SHP77 (cell line): ENCODE data around the gene LHFPL4.
"Not testable (repeated sequence)": the region's sequence is repeated elsewhere in the genome, so short reads cannot be mapped to it uniquely, and the experiment has no call there.

Experiments used
- DNase-seq, 2 experiments: peaks; one replicate each; lab custom pipeline; 2025; lab: John Stamatoyannopoulos, UW

The LHFPL4 gene

DNA sequence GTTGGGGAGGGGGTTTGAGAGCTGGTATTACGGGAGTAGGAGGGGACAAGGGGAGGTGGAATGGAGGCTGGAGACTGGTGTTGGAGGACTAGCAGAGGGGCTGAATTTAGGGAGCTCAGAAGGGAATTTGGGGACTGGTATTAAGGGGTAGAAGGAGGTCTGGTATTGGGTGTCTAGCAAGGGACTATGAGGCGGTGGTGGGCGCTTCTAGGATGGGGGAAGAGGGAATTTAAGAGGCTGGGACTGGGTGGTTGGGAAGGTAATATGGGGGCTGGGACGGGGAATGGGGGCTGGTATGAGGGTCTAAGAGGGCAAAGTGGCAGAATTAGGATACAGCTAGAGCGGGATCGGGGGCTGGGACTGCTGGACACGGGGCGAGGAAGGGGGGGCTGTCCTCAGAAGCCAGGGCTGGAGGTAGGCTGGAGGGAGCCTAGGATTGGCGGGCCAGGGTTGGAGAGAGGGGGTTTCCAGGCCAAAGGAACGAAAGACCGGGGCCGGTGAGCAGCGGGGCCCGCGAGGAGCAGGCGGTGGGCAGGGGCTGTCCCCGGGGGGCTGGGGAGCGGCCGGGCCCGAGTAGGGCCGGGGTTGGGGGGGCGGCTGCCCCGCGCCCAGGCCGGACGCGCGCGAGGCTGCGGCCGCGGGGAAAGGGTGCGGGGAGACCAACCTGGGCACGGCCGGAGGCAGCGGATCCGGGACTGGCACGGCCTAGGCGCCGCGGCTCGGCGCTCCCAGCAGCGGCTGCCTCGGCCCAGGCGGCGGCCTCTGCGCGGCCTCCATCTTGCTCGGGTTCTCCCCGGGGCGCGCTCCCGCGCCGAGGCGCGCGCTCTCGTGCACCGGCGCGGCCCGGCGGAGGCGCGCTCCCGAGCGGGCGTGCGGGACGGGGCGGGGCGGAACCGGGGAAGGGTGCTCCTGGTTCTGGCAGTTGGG, at the start of gene LHFPL4:
TSS of gene LHFPL4 (minus strand) at position 802 of the 927 bp plus-strand sequence. CDS start 1,143 bp downstream, outside the sequence.
- no peak for DNase-seq

DNA sequence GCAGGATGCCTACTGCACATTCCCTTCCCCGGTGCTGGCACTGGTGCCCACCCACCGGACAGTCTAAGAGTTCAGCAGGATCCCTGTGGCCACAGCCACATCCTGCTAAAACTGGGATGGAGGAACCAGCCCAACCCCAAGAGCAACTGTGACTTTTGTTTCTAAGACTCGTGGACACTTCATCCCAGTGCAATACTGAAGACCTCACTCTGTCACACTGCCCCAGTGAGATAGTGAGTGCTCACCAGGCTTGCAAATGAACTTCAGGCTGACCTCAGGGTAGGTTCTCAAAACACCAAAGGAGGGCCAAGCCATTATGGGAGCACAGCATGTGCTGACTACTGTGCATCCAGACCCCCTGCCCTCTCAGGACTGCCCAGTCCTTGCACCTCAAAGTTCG, 49.0 kb upstream of the LHFPL4 start:
- no peak for DNase-seq

GRCh38 chr3:9601006-9601581, 47.5 kb upstream of the LHFPL4 start:
- not testable (repeated sequence) for DNase-seq

DNA sequence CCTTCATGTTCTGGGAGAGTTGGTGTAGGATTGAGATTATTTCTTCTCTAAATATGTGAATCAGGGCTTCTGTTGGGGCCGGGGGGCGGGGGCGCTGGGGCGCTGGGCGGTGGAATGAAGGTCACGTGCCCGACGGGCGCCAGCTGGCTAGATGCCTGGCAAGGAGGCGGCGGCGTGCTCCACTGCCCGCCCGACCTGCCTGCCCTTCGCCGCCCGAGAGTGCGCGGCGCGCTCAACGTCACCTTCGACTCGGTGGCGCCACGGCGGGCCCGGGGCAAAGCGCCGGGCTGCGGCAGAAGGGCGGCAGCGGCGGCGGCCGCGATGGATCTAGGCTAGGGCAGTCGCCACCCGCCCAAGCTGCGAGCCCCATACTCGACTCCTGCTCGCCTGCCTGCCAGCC, 47.0 kb upstream of the LHFPL4 start:
- peak in 1 of 2 experiments; percentile 50 for DNase-seq

DNA sequence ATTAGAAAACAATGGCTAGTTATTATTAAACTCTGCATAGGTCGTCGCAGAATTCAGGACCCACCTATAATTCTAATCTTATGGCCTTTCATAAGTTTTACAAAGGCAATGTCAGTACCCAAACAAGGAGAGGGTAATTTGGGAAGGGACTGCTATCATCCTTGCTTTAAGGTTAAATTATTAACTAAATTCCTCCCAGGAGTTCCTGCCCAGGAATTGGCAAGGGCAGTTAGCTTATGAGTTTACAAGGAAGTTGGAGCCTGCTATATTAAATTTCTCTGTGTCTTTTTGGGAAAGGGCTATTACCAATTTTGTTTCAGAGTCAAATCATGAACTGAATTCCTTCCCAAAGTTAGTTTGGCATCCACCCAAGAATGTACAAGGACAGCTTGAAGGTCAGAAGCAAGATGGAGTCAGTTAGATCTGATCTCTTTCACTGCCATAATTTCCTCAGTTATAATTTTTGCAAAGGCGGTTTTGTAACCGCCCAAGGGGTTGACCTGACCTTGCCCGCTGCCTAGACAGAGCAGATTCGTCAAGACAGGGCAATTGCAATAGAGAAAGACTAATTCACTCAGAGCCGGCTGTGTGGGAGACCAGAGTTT, 45.3 kb upstream of the LHFPL4 start:
- no peak for DNase-seq

DNA sequence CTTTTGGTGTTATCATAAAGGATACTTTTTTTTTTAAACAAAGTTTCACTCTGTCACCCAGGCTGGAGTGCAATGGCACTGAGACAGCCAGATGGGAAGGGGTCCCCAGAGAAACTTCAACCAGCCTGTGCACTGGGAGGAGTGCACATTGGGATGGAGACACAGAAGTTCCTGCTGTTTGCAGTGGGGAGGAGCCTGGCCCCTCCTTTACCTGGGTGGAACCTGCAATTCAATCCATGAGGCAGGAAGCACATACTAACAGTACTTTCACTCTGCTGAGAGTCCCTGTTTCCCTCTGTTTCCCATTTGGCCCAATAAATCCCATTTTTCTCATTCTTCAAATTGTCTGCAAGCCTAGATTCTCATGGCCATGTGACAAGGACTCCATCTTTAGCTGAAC, 42.3 kb upstream of the LHFPL4 start:
- DNase-seq, result no peak

- not testable (repeated sequence) for DNase-seq
Measured at GRCh38 chr3:9591781-9592180, 38.2 kb upstream of the LHFPL4 start.

DNA sequence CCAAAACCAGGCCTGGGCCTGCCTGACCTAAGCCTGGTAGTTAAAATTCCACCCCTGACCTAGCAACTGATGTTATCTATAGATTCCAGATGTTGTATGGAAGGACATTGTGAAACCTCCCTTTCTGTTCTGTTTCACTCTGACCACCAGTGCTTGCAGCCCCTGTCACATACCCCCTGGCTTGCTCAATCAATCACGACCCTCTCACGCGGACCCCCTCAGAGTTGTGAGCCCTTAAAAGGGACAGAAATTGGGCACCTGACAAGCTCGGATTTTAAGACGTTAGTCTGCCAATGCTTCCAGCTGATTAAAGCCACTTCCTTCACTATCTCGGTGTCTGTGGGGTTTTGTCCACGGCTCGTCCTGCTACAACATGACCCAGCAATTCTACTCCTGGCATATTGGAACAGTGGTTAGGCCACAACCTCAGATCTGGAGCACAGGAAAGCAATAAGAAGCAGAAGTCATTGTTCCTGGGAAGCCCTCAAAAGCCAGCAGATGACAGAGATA, 36.7 kb upstream of the LHFPL4 start:
- no peak for DNase-seq

DNA sequence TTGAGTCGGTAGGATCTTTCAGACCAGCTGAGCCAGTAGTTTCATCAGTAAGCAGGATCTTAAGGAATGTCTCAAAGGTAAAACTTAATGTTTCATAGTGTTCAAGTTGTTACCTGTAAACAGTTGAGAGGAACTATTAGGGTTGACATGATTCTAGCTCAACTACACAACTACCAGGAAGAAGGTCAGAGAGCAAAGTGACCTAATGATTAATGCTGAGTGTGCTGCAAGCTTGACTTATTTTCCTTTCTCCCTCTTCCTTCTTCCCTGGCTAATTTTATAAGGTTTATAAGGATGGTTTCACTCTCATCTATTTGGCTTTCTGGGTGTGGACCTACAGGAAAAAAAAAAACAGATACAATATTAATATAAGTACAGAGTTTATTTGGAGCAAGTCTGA, 30.2 kb upstream of the LHFPL4 start:
- DNase-seq, result no peak

- no peak for DNase-seq
Measured at GRCh38 chr3:9583371-9583770, 29.7 kb upstream of the LHFPL4 start.

DNA sequence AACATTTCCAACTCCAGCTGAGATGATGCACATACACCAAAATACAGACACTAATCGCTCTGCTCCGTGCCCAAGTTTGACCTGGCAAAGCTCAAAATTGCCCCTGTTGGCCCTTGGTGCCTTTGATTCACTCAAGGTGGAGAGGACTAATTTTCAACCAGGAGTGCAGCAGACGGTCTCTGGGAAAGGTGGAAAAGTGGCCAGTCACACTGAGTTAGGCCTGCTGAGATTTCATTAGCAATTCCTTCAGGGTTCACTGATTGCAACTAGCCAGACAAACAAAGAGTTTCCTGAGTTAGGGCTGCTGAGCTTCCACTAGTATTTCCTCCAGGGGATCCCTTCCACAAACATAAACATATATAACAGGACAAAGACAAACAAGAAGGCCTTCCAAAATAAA, 28.7 kb upstream of the LHFPL4 start:
- no peak for DNase-seq

DNA sequence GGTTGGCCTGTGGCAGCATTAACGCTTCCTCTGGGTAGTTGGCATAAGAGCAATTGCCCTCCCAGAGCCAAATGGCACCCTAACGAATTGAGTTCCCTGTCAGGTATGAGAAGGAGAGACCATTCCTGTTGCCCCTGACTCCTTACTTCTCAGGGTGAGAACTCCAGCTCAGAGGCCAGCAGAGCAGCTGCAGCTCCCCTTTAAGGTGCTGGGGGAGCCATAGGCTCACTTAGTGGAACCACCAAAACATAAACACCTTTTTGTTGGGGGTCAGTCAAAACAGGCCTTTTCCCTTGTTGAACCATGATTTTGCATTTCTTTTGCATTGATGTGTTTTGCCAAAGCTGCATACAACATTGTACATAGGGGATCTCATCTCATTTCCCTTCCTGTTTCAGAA, 28.1 kb upstream of the LHFPL4 start:
- no peak for DNase-seq

GRCh38 chr3:9569054-9569453, 15.4 kb upstream of the LHFPL4 start:
- DNase-seq, result no peak

DNA sequence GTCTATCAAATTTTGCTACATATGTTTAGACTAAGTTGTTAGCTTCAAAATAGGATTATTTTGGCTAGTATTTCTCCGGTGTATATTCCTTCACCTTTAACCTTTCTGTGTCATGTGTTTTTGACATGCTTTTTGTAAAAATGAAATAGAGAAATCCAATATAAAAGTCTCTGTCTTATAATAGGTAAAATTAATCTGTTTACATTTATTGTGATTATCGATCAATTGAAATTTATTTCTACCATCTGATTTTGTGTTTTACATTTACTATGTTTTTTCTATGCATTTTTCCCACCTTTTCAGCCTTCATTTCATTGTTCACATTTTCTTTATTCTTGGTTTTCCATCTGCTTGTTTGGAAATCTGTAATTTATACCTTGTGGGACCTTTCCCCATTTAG, 11.7 kb upstream of the LHFPL4 start:
- no peak for DNase-seq

GRCh38 chr3:9563851-9564250, 10.2 kb upstream of the LHFPL4 start:
- DNase-seq, result no peak

- not testable (repeated sequence) for DNase-seq
Measured at GRCh38 chr3:9560056-9560455, 6.4 kb upstream of the LHFPL4 start.

DNA sequence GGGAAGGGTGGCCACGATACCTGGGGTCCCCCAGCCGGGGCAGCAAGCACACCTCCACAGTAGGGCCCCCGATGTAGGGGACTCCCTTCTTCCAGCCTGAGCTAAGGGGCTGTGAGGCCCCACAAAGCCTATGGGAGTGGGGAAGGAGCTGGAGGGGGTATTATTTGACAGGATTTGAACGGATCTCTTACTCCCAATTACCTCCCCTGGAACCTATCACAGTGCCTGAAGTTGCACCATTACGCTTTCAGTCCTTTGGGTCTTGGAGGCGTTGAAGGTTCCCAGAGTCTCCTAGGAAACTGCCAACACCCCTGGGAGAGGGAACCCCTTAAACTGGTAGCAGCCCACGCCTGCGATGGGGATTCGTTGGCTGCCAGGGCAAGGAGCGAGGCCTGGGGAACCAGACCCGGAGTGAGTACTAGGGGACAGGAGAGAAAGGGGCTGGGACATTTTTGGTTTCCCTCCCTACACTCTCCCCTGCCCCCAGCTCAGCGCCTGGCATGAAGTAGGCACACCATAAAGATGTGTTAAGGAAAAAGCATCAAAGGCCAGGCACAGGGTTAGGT, 409 bp upstream of the LHFPL4 start:
- no peak for DNase-seq

- no peak for DNase-seq
Measured at GRCh38 chr3:9552252-9552999, 1.2 kb downstream of the LHFPL4 start.

GRCh38 chr3:9550999-9551398, 2.6 kb downstream of the LHFPL4 start:
- no peak for DNase-seq

DNA sequence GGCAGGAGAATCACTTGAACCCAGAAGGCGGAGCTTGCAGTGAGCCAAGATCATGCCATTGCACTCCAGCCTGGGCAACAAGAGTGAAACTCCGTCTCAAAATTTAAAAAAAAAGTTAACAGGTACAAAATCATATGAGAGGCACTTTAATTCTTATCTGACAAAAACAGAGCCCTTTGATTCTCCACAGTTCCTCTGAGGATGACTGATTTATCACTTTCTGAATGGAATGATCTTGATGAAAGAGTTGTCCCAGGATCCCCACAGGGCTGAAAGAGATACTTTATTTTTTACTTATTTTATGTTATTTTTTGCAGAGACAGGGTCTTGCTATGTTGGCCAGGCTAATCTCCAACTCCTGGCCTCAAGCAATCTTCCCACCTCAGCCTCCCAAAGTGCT, 4.0 kb downstream of the LHFPL4 start:
- no peak for DNase-seq

GRCh38 chr3:9548991-9549390, 4.6 kb downstream of the LHFPL4 start:
- DNase-seq, result no peak

GRCh38 chr3:9542182-9542581, 11.4 kb downstream of the LHFPL4 start:
- no peak for DNase-seq
